Lung microvascular endothelial cell (primary cell): ENCODE results near the gene PIH1D1. TPM values are rescaled to one million over a fixed set of nuclear protein-coding genes. Genes with fewer than 3 reads are reported as not detected.

Experiments used
- total RNA-seq: library from RNA; depleted of rRNA; stranded (reverse); fragments of >200 nt; gene quantifications from 2 replicates; pipeline ENCODE4 v1.2.1, GENCODE V29; 2014

The PIH1D1 gene
- total RNA-seq, 1 donor from 2014 or later, result 140 TPM

Other genes with a start within 250 kb of the PIH1D1 start
- gene SLC6A16, start 126.6 kb downstream of the PIH1D1 start, total RNA-seq, result 0.20 and 0.22 TPM in 2 replicates
- not detected in 2 replicates for gene CD37, start 116.4 kb downstream of the PIH1D1 start, total RNA-seq
- 51.4 and 57.1 TPM in 2 replicates for gene TEAD2, start 89.4 kb downstream of the PIH1D1 start, total RNA-seq
- gene DKKL1, start 87.9 kb downstream of the PIH1D1 start, total RNA-seq, result 0.22 and 0.40 TPM in 2 replicates
- not detected in 2 replicates for gene KASH5, start 63.6 kb downstream of the PIH1D1 start, total RNA-seq
- gene PTH2, start 28.4 kb downstream of the PIH1D1 start, total RNA-seq, result not detected in 2 replicates
- gene GFY, start 26.4 kb downstream of the PIH1D1 start, total RNA-seq, result not detected in 2 replicates
- gene SLC17A7, start 10.3 kb downstream of the PIH1D1 start, total RNA-seq, result under 0.01 and 0.20 TPM in 2 replicates
- 32.3 and 49.6 TPM in 2 replicates for gene ALDH16A1, start 1.4 kb upstream of the PIH1D1 start, total RNA-seq
- 0.79 and 0.87 TPM in 2 replicates for gene FLT3LG, start 22.4 kb upstream of the PIH1D1 start, total RNA-seq
- gene RPL13A, start 35.8 kb upstream of the PIH1D1 start, total RNA-seq, result 3,685 and 3,947 TPM in 2 replicates
- gene RPS11, start 44.6 kb upstream of the PIH1D1 start, total RNA-seq, result 2,677 and 3,620 TPM in 2 replicates
- 72.6 and 193 TPM in 2 replicates for gene FCGRT, start 60.8 kb upstream of the PIH1D1 start, total RNA-seq
- 6.3 and 13.3 TPM in 2 replicates for gene RCN3, start 76.2 kb upstream of the PIH1D1 start, total RNA-seq
- 87.6 and 105 TPM in 2 replicates for gene NOSIP, start 128.7 kb upstream of the PIH1D1 start, total RNA-seq
- 4.6 and 12.5 TPM in 2 replicates for gene PRRG2, start 129.5 kb upstream of the PIH1D1 start, total RNA-seq
- gene PRR12, start 139.4 kb upstream of the PIH1D1 start, total RNA-seq, result 1.1 and 2.0 TPM in 2 replicates
- 18.1 and 18.3 TPM in 2 replicates for gene RRAS, start 188.3 kb upstream of the PIH1D1 start, total RNA-seq
- 5.0 and 6.3 TPM in 2 replicates for gene SCAF1, start 190.4 kb upstream of the PIH1D1 start, total RNA-seq
- gene IRF3, start 214.0 kb upstream of the PIH1D1 start, total RNA-seq, result 26.8 and 43.1 TPM in 2 replicates
- gene BCL2L12, start 214.1 kb upstream of the PIH1D1 start, total RNA-seq, result 3.4 and 4.8 TPM in 2 replicates
- gene PRMT1, start 225.5 kb upstream of the PIH1D1 start, total RNA-seq, result 257 and 308 TPM in 2 replicates
- 0.22 and 0.40 TPM in 2 replicates for gene ADM5, start 237.8 kb upstream of the PIH1D1 start, total RNA-seq
- gene CPT1C, start 239.3 kb upstream of the PIH1D1 start, total RNA-seq, result 14.1 and 14.4 TPM in 2 replicates